Lung (tissue), 12 donors: Measurements from ENCODE around the gene CARD16. TPM values are rescaled to one million over a fixed set of nuclear protein-coding genes. Genes with fewer than 3 reads are reported as not detected.

Source experiments
- ATAC-seq: fragments of 200-7000 bp; cut with Tn5 transposase; one replicate; pipeline ENCODE4 v1.9.1; 2020; ENCODE audit warnings: moderate number of reproducible peaks; ENCODE audit not compliant: insufficient read depth, low FRiP score
- DNase-seq, 3 donors: peaks; one replicate each; pipeline ENCODE4 v3.0.0-alpha.2; 2013 to 2017
- H3K27ac ChIP-seq, 2 donors: one replicate each; pipeline ENCODE4 v1.5.1; 2013; ENCODE audit warnings: mild to moderate bottlenecking in 2 of 2, moderate library complexity in 2 of 2, control low read depth in 1 of 2, inconsistent platforms in 1 of 2, low read depth in 1 of 2, low read length in 1 of 2
- H3K27me3 ChIP-seq, 3 donors: one replicate each; pipeline ENCODE4 v1.5.1; 2013; ENCODE audit warnings: low read length in 2 of 3; ENCODE audit not compliant: control insufficient read depth in 3 of 3, insufficient read depth in 3 of 3
- H3K36me3 ChIP-seq, 4 donors: one replicate each; pipeline ENCODE4 v1.5.1; 2013; ENCODE audit warnings: low read length in 4 of 4, mild to moderate bottlenecking in 1 of 4, moderate library complexity in 1 of 4; ENCODE audit not compliant: control insufficient read depth in 4 of 4, insufficient read depth in 4 of 4
- H3K4me1 ChIP-seq, 5 donors: one replicate each; pipeline ENCODE4 v1.5.1; 2013; ENCODE audit warnings: low read length in 5 of 5, mild to moderate bottlenecking in 2 of 5, moderate library complexity in 1 of 5; ENCODE audit not compliant: control insufficient read depth in 5 of 5, insufficient read depth in 5 of 5
- H3K4me3 ChIP-seq: one replicate; pipeline ENCODE4 v1.5.1; 2013; ENCODE audit warnings: mild to moderate bottlenecking, control low read depth, moderate library complexity
- H3K9ac ChIP-seq, 2 donors: one replicate each; pipeline ENCODE4 v1.5.1; 2013; ENCODE audit warnings: low read length in 2 of 2, control low read depth in 1 of 2; ENCODE audit not compliant: insufficient read depth in 1 of 2
- H3K9me3 ChIP-seq, 4 donors: one replicate each; pipeline ENCODE4 v1.5.1; 2013; ENCODE audit warnings: low read length in 3 of 4, mild to moderate bottlenecking in 1 of 4, moderate library complexity in 1 of 4; ENCODE audit not compliant: control insufficient read depth in 4 of 4, insufficient read depth in 3 of 4
- WGBS, 2 donors: extraction: QIAGEN DNeasy Blood & Tissue Kit; methylation state at CpG; one replicate each; pipeline ENCODE4 v1.1.7; 2013; 5-methylcytosine and 5-hydroxymethylcytosine counted together
- polyA plus RNA-seq, 2 donors: library from polyadenylated mRNA; stranded (reverse); fragments of 200-250 nt; gene quantifications; one replicate each; pipeline ENCODE4 v1.2.1, GENCODE V29; 2013
- total RNA-seq, 2 donors: library from RNA; depleted of rRNA in 1 of 2; stranded (reverse); fragments of >200 nt in 1 of 2; gene quantifications; one replicate each; pipeline ENCODE4 v1.2.1, GENCODE V29; 2014 to 2021
- TF ChIP-seq, protein P1 (sequence below): IDR thresholded peaks from 2 replicates; pipeline ENCODE4 v1.5.1; 2012; ENCODE audit warnings: mild to moderate bottlenecking; ENCODE audit errors: control extremely low read depth, extremely low read depth
- donor health status: control.
- donor health status: control.
- donor health status: Bipolar disorder and iron deficiency.
- donor health status: healthy.
- donor health status: DM: yes; HTN: yes; CAD: no.

The CARD16 gene
- total and polyA plus RNA-seq, 4 donors: 31.6 to 169 (median 63.1) TPM

DNA sequence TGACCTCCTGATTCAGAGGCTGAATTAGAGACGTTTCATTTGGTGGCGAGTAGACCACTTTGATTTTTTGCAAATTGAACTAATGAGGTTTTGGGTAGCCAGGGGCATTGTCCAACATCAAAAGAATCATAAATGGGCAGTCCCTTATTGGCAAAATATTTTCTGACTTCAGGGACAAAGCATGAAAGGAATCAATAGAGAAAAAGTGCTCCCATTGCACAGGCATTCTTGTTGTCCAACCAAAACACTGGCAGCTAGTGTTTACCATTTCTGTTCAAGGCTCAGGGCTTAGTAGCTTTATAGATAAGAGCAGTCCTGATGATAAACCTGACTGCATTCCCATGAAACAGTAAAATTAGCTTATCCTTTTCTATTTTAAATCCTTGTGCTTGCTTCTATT is 6.4 kb upstream of the CARD16 start:
- DNase-seq (no peak), ATAC-seq (no peak)
- no peaks in the 10 kb centered on the region for H3K9me3 ChIP-seq
- TF ChIP-seq, protein P1, sequence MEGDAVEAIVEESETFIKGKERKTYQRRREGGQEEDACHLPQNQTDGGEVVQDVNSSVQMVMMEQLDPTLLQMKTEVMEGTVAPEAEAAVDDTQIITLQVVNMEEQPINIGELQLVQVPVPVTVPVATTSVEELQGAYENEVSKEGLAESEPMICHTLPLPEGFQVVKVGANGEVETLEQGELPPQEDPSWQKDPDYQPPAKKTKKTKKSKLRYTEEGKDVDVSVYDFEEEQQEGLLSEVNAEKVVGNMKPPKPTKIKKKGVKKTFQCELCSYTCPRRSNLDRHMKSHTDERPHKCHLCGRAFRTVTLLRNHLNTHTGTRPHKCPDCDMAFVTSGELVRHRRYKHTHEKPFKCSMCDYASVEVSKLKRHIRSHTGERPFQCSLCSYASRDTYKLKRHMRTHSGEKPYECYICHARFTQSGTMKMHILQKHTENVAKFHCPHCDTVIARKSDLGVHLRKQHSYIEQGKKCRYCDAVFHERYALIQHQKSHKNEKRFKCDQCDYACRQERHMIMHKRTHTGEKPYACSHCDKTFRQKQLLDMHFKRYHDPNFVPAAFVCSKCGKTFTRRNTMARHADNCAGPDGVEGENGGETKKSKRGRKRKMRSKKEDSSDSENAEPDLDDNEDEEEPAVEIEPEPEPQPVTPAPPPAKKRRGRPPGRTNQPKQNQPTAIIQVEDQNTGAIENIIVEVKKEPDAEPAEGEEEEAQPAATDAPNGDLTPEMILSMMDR: no peak
- no peaks in the 10 kb centered on the region for H3K27me3 ChIP-seq
- no peak overlapping the region for H3K4me3 ChIP-seq
- no peaks in the 10 kb centered on the region for H3K36me3 ChIP-seq
- H3K27ac ChIP-seq: no peak overlapping the region
- H3K9ac ChIP-seq: no peak overlapping the region
- H3K4me1 ChIP-seq: peaks cover 0 to 5% (median 0%) of the 10 kb centered on the region in 5 donors
- WGBS, 2 donors: 92 to 96% methylated on average over 2 of the region's 2 CpGs

DNA sequence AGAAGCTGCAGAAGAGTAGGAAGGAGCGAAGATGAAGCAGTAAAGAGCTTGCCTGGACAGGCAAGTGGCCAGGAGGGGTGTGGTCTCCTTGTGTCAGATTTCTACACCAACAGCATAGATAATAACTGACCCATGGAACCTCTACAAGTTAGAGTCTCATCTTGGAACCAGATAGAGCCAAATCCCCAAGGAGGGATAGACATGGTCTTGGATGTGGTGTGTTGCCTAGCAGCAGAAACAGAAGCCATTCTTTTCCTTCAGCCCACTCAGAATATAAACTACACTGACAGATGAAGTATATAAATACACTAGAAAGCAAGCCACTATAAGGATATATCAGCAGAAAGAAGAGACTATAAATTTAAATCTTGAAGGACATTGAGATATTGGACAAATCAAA is 4.3 kb upstream of the CARD16 start:
- DNase-seq (no peak), ATAC-seq (no peak)
- TF ChIP-seq, protein P1: no peak
- H3K4me1 ChIP-seq: peaks cover 0 to 15% (median 2%) of the 10 kb centered on the region in 5 donors
- H3K27ac ChIP-seq: no peak overlapping the region
- no peaks in the 10 kb centered on the region for H3K27me3 ChIP-seq
- WGBS, 2 donors: 100% methylated on average over 1 of the region's 1 CpG
- H3K9me3 ChIP-seq: no peaks in the 10 kb centered on the region
- no peaks in the 10 kb centered on the region for H3K36me3 ChIP-seq
- no peak overlapping the region for H3K9ac ChIP-seq
- H3K4me3 ChIP-seq: no peak overlapping the region

DNA sequence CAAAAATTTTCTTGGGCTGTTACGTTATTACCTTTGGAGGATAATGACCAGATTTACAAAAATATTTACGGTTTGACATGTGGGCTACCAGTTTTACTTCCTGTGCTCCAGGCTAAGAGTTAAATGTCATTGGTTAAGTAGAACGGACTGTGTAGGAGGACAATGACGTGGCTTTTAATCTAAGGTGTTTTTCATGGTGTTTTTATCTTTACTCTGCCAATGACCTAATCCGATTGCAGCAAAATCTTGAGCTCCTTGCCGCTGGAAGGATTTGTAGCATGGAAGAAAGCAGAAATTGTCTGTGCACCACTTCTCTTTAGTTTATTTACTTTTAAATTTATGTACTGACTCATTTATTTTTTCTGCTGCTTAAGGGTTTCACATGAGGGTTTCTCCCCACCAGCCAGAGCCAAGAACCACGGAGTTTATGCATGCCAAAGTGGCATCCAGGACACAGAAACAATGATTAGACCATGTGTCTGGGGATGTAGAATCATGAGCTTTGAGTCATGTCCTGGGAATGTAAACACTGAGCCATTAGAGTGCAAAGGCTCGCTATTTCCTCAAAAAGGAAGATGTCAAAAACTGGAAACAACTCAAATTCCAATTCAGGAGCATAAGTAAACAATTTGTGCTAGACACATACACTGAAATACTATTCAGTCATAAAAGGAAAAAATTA is 1.9 kb upstream of the CARD16 start:
- WGBS, 2 donors: 42 to 75% methylated on average over 8 of the region's 8 CpGs
- H3K9me3 ChIP-seq: no peaks in the 10 kb centered on the region
- peak; percentile 66 for ATAC-seq
- H3K4me1 ChIP-seq: peaks cover 0 to 27% (median 6%) of the 10 kb centered on the region in 5 donors
- no peak overlapping the region for H3K9ac ChIP-seq
- H3K4me3 ChIP-seq: no peak overlapping the region
- DNase-seq: peak; percentile 48 to 86 (median 82)
- TF ChIP-seq, protein P1: no peak
- H3K27me3 ChIP-seq: no peaks in the 10 kb centered on the region
- H3K36me3 ChIP-seq: no peaks in the 10 kb centered on the region
- H3K27ac ChIP-seq: no peak overlapping the region
